GM18498 (cell line): ENCODE data around the gene KCNJ6.

Experiments used
- ATAC-seq: cut with Tn5 transposase; IDR thresholded peaks from one replicate; pipeline ENCODE4 v1.9.1; 2021; ENCODE audit warnings: mild to moderate bottlenecking, moderate library complexity; ENCODE audit not compliant: unreplicated experiment

The KCNJ6 gene

GRCh38 chr21:37907076-37907475, 9.2 kb downstream of the KCNJ6 start:
- ATAC-seq: no peak

DNA sequence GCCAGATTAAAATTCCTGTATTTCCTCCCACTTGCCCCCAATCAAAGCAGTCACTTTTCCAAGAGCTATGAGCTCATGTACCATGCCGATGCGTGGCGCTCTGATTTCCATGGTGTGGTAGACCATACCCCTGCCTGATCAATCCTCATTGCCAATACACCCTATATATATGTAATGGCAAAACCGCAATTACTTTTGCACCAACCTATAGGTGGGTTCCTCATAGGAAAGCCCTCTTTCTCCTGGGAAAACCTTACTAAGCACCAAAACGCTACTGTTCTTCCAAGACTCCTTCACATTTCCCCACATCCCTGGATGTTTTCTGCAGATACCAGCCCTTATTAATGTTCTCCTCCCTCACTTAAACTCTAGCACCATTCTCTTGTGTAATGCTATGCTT, 11.0 kb downstream of the KCNJ6 start:
- no peak for ATAC-seq

DNA sequence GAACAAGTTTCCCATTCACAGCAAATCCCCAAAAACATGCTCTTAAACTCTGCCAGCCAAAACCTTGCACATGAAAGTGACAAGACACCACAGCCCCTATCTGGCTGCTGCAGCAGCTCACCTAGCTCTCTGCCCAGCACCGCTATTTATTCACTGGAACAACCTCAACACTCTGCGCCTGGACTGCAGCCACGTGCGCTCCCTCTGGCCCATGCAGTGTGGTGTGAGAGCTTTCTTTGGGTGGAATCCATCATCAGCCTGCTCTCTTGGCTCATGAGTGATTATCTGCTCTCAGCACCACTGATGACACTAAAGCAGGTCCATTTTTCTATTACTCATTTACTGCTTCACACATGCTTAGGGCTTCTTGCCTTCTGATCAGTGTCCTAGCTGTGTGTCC, 11.4 kb downstream of the KCNJ6 start:
- no peak for ATAC-seq

DNA sequence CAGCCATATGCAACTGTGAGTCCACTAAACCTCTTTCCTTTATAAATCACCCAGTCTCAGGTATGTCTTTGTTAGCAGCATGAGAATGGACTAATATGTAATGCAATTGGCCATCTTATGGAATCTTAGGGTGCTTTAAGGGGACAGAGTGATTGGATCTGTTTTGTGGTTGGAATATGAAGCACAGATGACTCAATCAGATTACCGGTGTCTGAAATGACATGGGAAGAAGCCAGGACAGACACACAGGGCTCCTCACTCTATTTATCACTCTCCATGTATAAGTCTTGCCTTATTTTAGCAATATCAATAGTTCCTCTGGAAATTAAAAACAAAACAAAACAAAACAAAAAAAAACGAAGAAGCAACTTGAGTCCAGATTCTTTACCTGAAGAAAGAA, 12.9 kb downstream of the KCNJ6 start:
- ATAC-seq: no peak

- ATAC-seq: no peak
These were observed 17.1 kb downstream of the KCNJ6 start for GRCh38 chr21:37899146-37899545.

DNA sequence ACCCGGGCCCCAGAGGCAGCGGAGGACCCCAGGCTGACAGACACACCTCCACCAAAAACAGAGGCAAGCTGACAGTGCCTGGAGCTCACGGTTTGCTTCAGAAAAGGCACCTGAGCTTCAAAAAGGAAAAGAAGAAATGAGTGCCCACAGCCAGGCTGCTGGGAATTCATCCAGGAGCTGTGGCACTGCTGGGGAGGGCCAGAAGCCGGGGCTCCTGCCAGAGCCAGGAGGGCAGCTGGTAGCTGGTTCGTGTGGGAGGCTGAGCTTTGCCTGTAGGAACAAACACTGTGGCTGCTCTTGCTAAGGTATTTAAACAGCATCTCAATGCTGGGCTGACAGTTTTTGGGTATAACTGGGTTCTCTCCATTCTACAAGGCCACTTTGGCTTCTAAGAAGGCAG, 19.5 kb downstream of the KCNJ6 start:
- no peak for ATAC-seq

DNA sequence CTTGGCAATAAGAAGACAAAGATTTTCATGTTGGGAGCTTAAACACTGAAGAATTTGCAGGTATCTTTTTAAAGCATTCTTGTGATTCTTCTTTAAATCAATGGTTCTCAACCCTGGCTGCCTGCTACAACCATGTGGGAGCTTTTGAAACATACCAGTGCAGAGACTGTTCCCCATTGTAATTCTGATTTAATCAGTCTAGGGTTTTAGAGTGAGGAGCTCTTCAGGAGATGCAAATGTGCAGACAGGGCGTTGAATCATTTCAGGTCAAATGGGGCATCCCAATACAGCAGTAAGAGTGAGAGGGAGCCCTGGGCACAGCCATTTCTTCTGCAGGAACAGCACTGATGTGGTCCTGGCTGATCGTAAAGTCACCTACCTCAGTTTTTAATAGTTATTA, 24.3 kb downstream of the KCNJ6 start:
- no peak for ATAC-seq

DNA sequence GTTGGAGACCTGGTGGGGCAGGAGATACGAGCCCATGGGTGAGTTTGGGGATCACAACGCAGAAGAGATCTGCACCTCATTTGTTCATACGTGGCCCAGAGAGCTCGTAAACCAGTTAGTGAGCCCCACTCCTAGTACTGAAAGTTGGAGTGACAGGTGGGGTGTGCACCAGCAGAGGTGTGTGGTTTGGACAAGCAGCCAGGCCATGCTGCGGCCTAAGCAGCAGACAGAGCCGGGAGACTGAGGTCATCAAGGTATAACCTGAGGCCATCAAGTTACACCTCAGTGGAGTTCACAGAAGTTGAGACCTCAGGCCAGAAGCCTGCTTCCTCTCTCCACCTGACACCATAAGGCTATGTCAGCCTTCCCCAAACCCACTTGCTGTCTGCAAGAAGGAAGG, 27.6 kb downstream of the KCNJ6 start:
- ATAC-seq: no peak

- ATAC-seq: no peak
These were observed 29.4 kb downstream of the KCNJ6 start for GRCh38 chr21:37886726-37887299.

DNA sequence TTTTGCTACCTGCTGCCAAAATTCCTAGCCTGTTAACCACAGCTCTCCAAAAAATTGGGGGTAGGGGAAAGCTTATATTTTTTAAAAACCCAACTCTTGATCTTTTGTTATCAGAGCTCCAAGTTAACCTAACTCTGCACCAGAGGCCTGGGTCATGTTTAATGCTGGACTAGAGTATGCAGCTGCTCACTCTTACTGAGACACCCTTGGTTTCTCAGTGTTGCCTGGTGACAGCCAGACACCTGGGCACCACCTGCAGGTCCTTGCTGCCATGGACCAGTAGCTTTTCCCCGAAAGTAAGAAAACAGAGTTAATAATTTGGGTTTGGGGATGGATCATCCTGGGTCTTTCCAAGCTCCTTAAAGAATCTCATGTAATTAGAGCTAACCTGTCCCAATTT, 30.1 kb downstream of the KCNJ6 start:
- no peak for ATAC-seq

DNA sequence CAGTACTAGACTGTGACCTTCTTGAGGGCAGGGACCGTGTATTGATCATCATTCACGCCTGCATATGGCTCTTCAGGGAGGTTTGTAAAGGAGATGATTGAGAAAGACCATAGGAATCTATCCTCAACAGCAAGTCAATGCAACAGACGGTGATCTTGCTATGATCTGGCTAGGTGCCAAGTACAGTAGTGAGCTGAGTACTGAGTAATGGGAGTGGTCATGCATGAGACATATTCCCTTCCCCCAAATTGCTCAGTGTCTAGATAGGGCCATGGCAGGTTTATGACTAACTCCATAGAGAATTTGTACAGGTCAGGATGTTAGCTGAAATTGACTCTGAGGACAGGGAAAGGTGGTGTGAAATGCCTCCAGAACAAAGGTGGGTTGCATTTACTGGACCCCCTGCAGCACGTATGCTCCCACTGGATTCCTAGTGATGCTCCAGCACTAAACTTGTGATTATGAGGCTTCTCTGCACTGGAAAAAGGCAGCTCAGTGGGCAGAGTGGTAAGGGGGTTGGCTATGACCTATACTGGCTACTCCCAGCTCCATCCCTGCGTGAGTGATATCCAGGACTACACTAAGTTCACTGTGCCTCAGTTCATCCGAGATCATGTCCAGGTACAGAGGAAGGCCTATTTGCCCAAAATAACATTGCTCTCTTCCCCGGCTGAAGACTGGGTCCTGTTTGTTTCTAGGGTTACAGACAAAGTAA, 37.2 kb downstream of the KCNJ6 start:
- ATAC-seq: no peak

DNA sequence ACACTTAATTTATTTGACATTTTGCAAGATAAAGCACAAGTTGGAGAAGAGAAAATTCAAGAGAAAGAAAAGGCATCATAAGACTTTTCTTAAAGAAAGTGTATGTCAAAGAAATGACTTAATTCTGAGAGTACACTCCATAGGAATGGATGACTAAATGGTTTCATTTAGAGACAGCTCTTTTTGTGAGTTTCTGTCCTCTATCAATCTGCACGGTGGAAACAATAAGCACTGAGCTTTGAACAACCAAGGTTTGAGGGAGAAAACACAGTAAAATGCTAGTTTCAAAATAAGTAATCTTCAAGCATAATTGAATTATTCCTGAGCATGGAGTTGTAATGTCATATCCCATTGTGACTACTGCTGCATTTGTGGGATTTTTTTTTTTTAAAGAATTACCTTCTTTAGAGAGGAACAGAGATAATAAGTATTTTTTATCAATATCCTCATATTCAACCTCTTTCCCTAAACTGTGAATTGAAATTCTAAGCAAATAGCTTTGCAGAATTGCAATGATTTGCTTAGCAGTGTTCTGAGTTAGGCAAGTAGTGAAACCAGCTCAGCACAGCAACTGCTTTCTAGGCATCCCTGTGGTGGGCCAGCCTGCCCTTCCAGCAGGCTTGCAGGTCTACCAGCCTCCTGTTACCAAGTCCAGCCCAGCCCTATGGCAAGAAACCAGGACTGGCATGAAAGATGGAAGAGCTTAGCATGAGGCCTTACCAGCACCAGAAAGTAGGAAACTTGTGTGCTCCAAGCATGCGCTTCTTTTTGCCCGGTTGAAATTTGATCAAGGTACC, 38.2 kb downstream of the KCNJ6 start:
- ATAC-seq: no peak

- no peak for ATAC-seq
These were observed 39.1 kb downstream of the KCNJ6 start for GRCh38 chr21:37877171-37877570.

DNA sequence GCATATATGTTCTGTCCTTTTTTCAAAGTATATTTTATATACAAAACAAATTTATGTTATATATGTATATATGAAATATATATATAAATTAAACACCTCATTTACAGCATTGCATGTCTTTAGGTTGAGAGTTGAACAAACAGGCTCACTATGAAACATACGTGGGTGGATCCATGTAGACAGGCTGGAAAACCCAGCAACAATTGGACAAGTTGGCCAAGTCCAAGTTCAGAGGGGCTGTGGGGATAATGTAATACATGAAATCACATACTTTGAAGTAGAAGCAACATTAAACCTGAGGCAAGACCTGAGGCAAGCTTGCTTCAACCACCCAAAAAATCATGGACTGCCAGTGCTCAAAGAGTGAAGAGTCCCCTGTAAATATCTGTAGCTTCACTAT, 39.7 kb downstream of the KCNJ6 start:
- ATAC-seq: no peak

DNA sequence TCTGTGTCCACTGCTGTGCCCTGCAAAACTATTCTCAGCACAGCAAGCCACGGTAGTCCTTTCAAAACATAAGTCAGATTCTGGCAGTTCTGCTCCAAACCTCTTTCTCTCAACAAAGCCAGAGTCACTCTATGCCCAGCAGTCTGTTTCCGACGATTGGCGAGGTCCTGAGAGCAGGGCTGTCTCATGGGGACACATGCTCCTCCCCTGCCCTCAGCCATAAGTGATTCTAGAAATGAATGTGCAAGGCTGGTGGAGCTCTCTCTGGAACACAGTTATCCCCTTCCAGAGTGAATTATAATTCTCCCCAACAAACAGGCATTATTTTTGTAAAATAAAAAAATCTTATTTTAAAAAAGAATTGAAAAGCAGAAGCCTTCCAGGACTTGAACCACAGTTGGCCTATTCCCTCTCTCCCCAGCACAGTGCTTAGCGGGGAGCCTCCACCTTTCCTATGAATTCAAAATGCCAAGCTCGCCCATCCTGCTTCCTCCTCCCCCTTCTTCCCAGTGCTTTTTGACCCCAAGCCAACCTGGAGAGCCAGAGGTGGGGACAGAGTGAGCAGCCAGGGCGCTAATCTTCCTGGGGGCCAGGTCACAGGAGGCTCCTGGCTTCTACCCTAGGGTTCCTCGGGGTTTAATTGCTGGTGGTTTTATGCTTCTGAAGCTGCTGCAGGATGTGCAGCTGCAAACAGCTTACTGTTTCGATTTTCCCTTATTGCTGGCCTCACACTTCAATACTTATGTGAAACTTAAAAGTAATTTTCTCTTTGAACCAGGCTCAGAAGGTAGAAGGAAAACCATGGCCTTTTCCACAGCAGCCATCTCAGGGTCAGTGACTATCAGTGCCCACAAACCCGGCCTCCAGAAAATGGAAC, 41.1 kb downstream of the KCNJ6 start:
- ATAC-seq: no peak

DNA sequence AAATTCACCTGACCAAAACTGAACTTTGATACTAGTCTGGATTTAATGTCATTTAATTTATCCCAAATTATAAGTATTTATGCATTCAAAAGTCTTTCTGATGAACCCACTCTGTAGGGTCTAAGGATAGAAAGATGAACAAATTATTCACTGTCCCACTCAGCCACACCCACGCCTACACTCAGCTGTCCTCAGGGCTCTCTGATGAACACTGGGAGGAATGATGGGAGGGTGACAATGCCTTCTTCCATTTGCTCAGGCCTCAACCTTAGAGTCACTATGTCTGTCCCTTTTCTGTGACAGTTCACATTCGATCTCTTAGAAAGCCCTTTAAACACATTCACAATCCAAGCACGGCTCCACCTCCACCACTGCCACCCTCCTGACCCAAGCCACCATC, 41.8 kb downstream of the KCNJ6 start:
- no peak for ATAC-seq

DNA sequence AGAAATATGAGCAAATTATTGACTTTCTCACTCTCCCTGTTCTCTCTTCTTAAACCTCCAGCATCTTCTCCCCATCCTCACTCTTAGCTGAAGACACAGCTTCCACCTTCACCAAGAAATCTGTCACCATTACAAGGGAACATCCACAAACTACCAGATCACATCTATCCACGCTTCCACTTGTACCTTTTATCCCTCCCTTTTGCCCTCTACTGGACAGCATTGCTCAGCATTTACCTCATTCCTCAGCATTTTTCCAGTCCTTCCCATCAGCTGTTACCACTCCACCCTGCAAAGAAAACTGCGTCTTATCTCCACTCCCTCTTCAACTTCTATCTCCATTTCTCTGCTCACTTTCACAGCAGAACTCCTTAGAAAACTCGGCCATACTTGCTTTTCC, 42.6 kb downstream of the KCNJ6 start:
- ATAC-seq: no peak

DNA sequence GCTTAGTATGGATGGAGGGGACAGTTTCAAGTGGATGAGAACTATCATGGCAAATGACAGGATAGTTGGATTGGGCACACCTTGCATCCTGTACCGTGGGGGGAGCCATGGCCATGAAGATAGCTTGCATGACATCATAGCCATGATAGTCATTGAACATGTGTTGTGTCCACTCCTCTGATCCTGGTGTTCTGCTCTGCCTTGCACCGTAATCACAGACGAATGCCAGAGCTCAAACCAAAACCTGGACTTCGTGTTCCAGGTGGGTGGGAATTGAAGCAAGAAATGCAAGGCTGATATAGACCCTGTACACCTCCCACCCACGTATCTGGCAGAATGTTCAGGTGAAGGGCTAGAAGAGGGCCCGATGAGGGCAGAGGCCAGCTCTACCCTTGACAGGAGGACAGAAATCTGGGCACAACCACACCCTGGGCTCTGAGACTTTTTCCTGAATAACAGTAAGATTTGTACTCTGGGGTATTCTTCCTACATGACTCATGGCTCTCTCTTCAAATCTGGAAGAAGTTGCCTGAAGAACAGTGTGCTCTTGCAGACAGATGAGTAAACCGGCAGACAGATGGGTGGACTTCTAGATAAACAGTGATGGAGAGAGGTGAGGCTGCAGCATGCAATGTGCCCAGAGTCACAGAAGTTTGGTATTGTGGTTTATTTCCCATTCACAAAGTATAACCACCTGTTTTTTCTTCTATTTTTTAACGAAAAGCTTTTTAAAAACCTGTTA, 45.0 kb downstream of the KCNJ6 start:
- ATAC-seq: no peak

DNA sequence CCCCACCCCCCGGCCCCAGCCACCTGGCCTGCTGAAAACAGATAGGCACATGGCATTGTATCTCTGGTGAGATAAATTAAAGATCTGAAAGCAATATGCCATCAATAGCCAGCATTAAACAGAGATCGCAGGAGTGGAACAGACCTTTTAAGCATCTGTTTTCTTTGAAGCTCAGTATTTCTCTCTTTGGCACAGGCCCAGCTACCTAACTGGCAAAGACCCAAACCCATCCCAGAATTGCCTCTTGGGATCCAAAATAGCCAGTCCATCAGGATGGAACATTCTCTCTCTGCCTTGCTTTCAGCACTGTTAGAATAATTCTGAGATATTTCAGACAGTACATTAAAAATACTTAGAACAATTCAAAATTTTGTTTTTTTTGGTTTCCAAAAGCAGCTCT, 46.0 kb downstream of the KCNJ6 start:
- no peak for ATAC-seq

DNA sequence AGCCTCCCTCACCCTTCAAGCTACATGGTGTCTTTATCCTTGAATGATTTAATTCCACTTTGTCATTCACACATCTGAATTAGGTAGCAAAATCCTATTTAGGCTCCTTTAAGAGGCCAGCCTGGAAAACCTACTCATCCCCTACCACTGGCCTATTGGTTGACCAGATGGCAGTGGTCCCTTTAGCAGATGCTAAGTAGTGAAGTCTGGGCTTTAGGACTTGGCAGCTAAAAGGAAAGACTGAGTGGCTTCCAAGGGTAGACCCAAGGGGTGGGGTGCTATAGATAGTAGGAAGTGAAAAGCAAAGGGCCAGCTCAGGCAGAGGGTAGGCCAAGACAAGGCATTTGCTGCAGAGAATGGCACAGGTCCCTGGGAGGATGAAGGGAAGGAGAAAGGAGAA, 46.6 kb downstream of the KCNJ6 start:
- no peak for ATAC-seq
